Fibroblast of peridontal ligament (primary cell): ENCODE data around the gene ATP4B.

Experiments used
- DNase-seq: peaks from one replicate; pipeline ENCODE4 v3.0.0-alpha.2; 2010; ENCODE audit errors: extremely low read depth

ATP4B gene

GRCh38 chr13:113607889-113608635 lies 49.9 kb downstream of the ATP4B start:
- DNase-seq, result no peak

GRCh38 chr13:113607056-113607888 lies 50.7 kb downstream of the ATP4B start:
- DNase-seq, result no peak

GRCh38 chr13:113605866-113606438 lies 52.0 kb downstream of the ATP4B start:
- DNase-seq, result no peak

- DNase-seq, result no peak
Measured at GRCh38 chr13:113605461-113605860, 52.5 kb downstream of the ATP4B start.

GRCh38 chr13:113604186-113604585 lies 53.8 kb downstream of the ATP4B start:
- DNase-seq, result no peak

GRCh38 chr13:113603116-113603710 lies 54.8 kb downstream of the ATP4B start:
- no peak for DNase-seq

GRCh38 chr13:113602291-113602988 lies 55.6 kb downstream of the ATP4B start:
- DNase-seq, result no peak

GRCh38 chr13:113601166-113602070 lies 56.6 kb downstream of the ATP4B start:
- no peak for DNase-seq

GRCh38 chr13:113599391-113599790 lies 58.6 kb downstream of the ATP4B start:
- DNase-seq, result no peak
